ENCODE data around the gene AP4E1. TPM values are rescaled to one million over a fixed set of nuclear protein-coding genes. Genes with fewer than 3 reads are reported as not detected.

AP4E1 gene
- total RNA-seq, 6 donors from 2014 or later = 6.8 to 11.5 (median 9.4) TPM

DNA sequence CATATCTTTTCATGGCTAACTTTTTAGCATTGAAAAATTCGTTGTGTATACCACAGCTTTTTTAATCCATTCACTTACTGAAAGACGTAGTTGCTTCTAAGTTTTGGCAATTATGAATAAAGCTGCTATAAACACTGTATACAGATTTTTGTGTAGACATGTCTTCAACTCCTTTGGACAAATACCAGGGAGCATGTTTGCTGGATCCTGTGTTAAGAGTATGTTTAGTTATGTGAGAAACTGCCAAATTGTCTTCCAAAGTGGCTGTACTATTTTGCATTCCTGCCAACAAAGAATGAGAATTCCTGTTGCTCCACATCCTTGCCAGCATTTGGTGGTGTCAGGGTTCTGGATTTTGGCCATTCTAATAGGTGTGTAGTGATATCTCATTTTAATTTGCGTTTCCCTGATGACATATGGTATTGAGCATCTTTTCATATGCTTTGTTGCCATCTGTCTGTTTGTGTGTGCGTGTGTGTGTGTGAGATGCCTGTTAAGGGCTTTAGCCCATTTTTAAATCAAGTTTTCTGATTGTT, 98.7 kb downstream of the AP4E1 start:
- H3K4me3 ChIP-seq = no peak overlapping the region
- ATAC-seq (ENCODE audit: low FRiP score in 2 of 2) (no peak), DNase-seq (no peak)
- no peak overlapping the region for H3K27ac ChIP-seq
- 88 to 94% methylated on average over 4 of the region's 4 CpGs for WGBS, 2 donors
- H3K9me3 ChIP-seq = no peaks in the 10 kb centered on the region
- no peaks in the 10 kb centered on the region for H3K4me1 ChIP-seq
- TF ChIP-seq CTCF (IDR thresholded peaks at IDR 0.05) = no peak
- no peak for TF ChIP-seq EP300 (IDR thresholded peaks at IDR 0.05)
- no peak for TF ChIP-seq POLR2AphosphoS5 (IDR thresholded peaks at IDR 0.05)
- no peak for TF ChIP-seq POLR2A (IDR thresholded peaks at IDR 0.05)
- H3K36me3 ChIP-seq = peaks cover 0 to 25% (median 7%) of the 10 kb centered on the region in 4 donors
- no peaks in the 10 kb centered on the region for H3K27me3 ChIP-seq

DNA sequence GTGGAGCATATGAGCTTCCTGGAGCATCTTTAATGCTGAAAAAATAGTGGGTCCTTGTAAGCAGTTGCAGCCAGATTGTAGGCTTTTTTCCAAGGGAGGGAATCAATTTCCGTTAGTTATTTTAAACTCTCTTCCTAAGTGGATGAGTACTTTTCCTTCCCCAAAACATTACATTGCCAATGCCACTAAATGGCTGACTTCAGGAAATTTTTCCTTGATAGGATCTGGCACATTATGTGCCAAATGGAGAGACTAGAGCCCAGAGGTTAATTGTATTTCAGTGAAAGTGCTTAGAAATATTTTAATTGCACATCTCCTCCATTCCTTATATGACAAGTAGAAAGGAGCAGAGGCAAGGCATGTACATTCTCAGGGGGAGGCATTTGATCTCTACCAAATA, 102.7 kb downstream of the AP4E1 start:
- DNase-seq = no peak
- no peak for TF ChIP-seq POLR2AphosphoS5 (IDR thresholded peaks at IDR 0.05)
- no peak for TF ChIP-seq EP300 (IDR thresholded peaks at IDR 0.05)
- TF ChIP-seq CTCF (IDR thresholded peaks at IDR 0.05) = no peak
- no peak for TF ChIP-seq POLR2A (IDR thresholded peaks at IDR 0.05)

DNA sequence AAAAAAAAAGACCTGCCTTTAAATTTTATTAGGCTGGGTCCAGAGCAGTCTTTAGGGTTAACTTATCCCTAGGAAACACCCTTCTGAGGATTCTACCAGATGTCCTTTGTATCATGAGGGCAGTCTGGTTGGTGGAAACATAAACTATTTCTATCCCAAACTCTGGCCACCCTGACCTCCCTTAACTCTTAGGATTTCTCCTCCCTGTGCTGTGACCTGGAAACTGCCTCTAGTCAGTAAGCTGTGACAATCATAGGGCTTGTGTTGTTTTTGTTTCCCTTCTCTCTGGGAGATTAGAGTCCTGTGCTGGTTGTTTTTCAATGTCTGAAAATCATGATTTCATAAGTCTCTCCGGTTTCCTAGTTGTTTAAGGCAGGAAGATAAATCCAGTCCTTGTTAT, 108.1 kb downstream of the AP4E1 start:
- WGBS, 2 donors = 83 to 86% methylated on average over 1 of the region's 1 CpG
- H3K4me1 ChIP-seq = no peaks in the 10 kb centered on the region
- no peak overlapping the region for H3K4me3 ChIP-seq
- ATAC-seq (ENCODE audit: low FRiP score in 2 of 2) (no peak), DNase-seq (no peak)
- TF ChIP-seq POLR2A (IDR thresholded peaks at IDR 0.05) = no peak
- TF ChIP-seq POLR2AphosphoS5 (IDR thresholded peaks at IDR 0.05) = no peak
- TF ChIP-seq EP300 (IDR thresholded peaks at IDR 0.05) = no peak
- TF ChIP-seq CTCF (IDR thresholded peaks at IDR 0.05) = no peak
- no peaks in the 10 kb centered on the region for H3K27me3 ChIP-seq
- no peak overlapping the region for H3K27ac ChIP-seq
- no peaks in the 10 kb centered on the region for H3K36me3 ChIP-seq
- H3K9me3 ChIP-seq = peaks cover 0 to 7% (median 0%) of the 10 kb centered on the region in 4 donors

More for the DNA sequence above, 102.7 kb downstream of the AP4E1 start:
- Histone ChIP-seq H3K27me3 (no peaks in the 10 kb centered on the region), H3K27ac (no peak overlapping the region), H3K4me3 (no peak overlapping the region), H3K4me1 (no peaks in the 10 kb centered on the region), H3K36me3 (peaks cover 0 to 9% (median 0%) of the 10 kb centered on the region in 4 donors), H3K9me3 (no peaks in the 10 kb centered on the region)
- WGBS, 2 donors = 58 to 61% methylated on average over 1 of the region's 1 CpG
- ATAC-seq (ENCODE audit: low FRiP score in 2 of 2) = no peak

DNA sequence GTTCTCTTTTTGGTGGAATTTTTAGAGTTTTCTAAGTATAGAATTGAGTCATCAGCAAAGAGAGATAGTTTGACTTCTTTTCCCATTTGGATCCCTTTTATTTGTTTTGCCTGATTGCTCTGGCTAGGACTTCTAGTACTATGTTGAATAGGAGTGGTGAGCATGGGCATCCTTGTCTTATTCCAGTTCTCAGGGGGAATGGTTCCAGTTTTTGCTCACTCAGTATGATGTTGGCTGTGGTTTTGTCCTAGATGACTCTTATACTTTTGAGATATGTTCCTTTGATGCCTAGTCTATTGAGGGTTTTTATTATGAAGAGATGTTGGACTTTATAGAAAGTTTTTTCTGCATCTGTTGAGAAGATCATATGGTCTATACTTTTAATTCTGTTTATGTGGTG, 113.7 kb downstream of the AP4E1 start:
- Histone ChIP-seq H3K4me3 (no peak overlapping the region), H3K27me3 (no peaks in the 10 kb centered on the region), H3K9me3 (peaks cover 0 to 7% (median 0%) of the 10 kb centered on the region in 4 donors), H3K4me1 (no peaks in the 10 kb centered on the region), H3K36me3 (no peaks in the 10 kb centered on the region), H3K27ac (no peak overlapping the region)
- DNase-seq (no peak), ATAC-seq (ENCODE audit: low FRiP score in 2 of 2) (no peak)
- TF ChIP-seq POLR2A (IDR thresholded peaks at IDR 0.05) = no peak
- no peak for TF ChIP-seq POLR2AphosphoS5 (IDR thresholded peaks at IDR 0.05)
- no peak for TF ChIP-seq CTCF (IDR thresholded peaks at IDR 0.05)
- no peak for TF ChIP-seq EP300 (IDR thresholded peaks at IDR 0.05)

GRCh38 chr15:51023499-51023898, 115.0 kb downstream of the AP4E1 start:
- ATAC-seq (ENCODE audit: low FRiP score in 2 of 2) (no peak), DNase-seq (peak in 1 of 2 donors; percentile 20)
- Histone ChIP-seq H3K36me3 (no peaks in the 10 kb centered on the region), H3K4me3 (no peak overlapping the region), H3K27ac (no peak overlapping the region), H3K9me3 (peaks cover 0 to 7% (median 0%) of the 10 kb centered on the region in 4 donors), H3K27me3 (no peaks in the 10 kb centered on the region), H3K4me1 (no peaks in the 10 kb centered on the region)
- 85 to 100% methylated on average over 1 of the region's 1 CpG for WGBS, 2 donors
- no peak for TF ChIP-seq POLR2A (IDR thresholded peaks at IDR 0.05)
- TF ChIP-seq CTCF (IDR thresholded peaks at IDR 0.05) = no peak
- TF ChIP-seq POLR2AphosphoS5 (IDR thresholded peaks at IDR 0.05) = no peak
- TF ChIP-seq EP300 (IDR thresholded peaks at IDR 0.05) = no peak
